Adrenal gland (tissue), 5 donors: ENCODE data around the gene NINL.

Experiments
- CTCF ChIP-seq, 6 experiments: fragments of 450-650 bp in 4 of 6; fragments of 200-600 bp in 2 of 6; sonication (generic) in 1 of 6; IDR thresholded peaks; 1 replicate in 5 of 6; 2 replicates in 1 of 6; pipeline versions ENCODE4 v1.5.1 to v1.8.0; 2016 to 2021; ENCODE audit warnings: antibody characterized with exemption in 6 of 6, mild to moderate bottlenecking in 2 of 6, moderate library complexity in 1 of 6
- POLR2A ChIP-seq, 2 donors: fragments of 450-650 bp; IDR thresholded peaks; one replicate each; pipeline ENCODE4 v1.6.1; 2017; ENCODE audit warnings: antibody characterized with exemption in 2 of 2, mild to moderate bottlenecking in 2 of 2, moderate library complexity in 1 of 2
- donor health status: DM: no; HTN: no; CAD: no.

- TF ChIP-seq POLR2A (IDR thresholded peaks at IDR 0.05) (no peak), CTCF (IDR thresholded peaks at IDR 0.05) (peak in 5 of 6 experiments; percentile 4 to 33 (median 29))
Measured at GRCh38 chr20:25470045-25470444, 115.3 kb downstream of the NINL start.
